Measurements from ENCODE around the gene SLC26A11. TPM values are rescaled to one million over a fixed set of nuclear protein-coding genes. Genes with fewer than 3 reads are reported as not detected.

The SLC26A11 gene
- total and polyA plus RNA-seq, 2 of the 13 experiments (the other 11 are each of a cell fraction or from before 2014, with no cell fraction given): 8.7 to 13.2 TPM

DNA sequence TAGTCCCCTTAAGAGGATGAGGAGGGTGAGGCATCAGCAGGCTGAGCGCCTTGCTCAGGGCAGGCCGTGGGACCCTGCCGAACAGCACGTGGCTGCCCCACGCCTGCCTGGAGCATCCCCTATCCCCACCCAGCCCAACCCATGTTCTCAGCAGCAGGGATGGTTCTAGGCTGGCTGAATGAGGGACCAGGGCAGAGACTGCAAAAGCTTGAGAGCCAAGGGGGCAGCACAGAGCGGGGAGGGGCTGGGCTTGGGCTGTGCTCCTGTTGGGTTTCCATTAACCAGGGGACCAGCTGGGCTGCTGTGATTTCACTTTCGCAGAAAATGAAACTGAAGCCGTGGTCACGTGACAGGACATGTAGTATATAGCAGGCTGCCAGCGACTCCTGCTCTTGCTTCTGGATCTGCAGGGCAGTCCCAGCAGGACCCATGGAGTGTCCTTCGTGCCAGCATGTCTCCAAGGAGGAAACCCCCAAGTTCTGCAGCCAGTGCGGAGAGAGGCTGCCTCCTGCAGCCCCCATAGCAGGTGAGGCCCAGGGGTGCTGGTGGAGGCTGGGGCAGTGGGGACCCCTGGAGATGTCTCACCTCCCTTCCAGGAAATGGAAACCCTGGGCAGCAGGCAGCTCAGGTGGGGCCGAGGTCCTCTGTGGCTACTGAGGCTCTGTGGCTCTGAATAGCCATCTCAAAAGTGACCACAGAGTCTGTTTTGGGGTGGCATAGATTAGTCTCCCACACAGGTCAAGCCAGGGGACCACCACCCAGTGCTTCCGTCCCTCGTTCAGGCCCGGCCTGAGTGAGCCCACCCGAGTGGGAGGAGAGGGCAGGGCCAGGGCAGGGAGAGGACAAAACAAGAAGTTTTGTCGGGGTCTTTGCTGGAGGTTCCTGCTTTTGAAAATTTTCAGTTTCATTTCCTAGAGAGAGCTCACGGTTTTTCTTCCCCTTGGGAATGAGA lies 43.3 kb downstream of the SLC26A11 start (continued):
- TF ChIP-seq, protein P1, sequence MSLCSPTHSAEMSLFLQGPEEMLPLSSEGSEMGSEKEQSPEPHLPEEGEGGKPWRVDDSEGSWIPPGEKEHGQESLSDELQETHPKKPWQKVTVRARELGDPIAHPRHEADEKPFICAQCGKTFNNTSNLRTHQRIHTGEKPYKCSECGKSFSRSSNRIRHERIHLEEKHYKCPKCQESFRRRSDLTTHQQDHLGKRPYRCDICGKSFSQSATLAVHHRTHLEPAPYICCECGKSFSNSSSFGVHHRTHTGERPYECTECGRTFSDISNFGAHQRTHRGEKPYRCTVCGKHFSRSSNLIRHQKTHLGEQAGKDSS (CRISPR knock-in tag; IDR thresholded peaks at IDR 0.05; ENCODE audit: borderline replicate concordance, low read depth): no peak
- TF ChIP-seq HDAC6 (IDR thresholded peaks at IDR 0.05; ENCODE audit: low read depth, low read length): no peak
- no peak for TF ChIP-seq ZFP37 (CRISPR knock-in tag; IDR thresholded peaks at IDR 0.05; ENCODE audit: borderline replicate concordance)
- TF ChIP-seq ZBTB7A (CRISPR knock-in tag; IDR thresholded peaks at IDR 0.05): no peak
- TF ChIP-seq ZNF326 (CRISPR knock-in tag; IDR thresholded peaks at IDR 0.05; ENCODE audit: borderline replicate concordance): peak; percentile 90; the same call in 1 of the 2 replicates
- TF ChIP-seq, protein P2, sequence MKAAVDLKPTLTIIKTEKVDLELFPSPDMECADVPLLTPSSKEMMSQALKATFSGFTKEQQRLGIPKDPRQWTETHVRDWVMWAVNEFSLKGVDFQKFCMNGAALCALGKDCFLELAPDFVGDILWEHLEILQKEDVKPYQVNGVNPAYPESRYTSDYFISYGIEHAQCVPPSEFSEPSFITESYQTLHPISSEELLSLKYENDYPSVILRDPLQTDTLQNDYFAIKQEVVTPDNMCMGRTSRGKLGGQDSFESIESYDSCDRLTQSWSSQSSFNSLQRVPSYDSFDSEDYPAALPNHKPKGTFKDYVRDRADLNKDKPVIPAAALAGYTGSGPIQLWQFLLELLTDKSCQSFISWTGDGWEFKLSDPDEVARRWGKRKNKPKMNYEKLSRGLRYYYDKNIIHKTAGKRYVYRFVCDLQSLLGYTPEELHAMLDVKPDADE (CRISPR knock-in tag; IDR thresholded peaks at IDR 0.05): no peak
- no peak for TF ChIP-seq NR2F6 (IDR thresholded peaks at IDR 0.05)
- TF ChIP-seq NR2F6 (CRISPR knock-in tag; IDR thresholded peaks at IDR 0.05): peak; percentile 46; the same call in 1 of the 2 replicates
- TF ChIP-seq TBL1XR1 (IDR thresholded peaks at IDR 0.05; ENCODE audit: borderline replicate concordance, low read length, partially characterized antibody): peak; percentile 85
- no peak for TF ChIP-seq ZNF558 (CRISPR knock-in tag; IDR thresholded peaks at IDR 0.05; ENCODE audit: borderline replicate concordance)
- TF ChIP-seq, protein P3, sequence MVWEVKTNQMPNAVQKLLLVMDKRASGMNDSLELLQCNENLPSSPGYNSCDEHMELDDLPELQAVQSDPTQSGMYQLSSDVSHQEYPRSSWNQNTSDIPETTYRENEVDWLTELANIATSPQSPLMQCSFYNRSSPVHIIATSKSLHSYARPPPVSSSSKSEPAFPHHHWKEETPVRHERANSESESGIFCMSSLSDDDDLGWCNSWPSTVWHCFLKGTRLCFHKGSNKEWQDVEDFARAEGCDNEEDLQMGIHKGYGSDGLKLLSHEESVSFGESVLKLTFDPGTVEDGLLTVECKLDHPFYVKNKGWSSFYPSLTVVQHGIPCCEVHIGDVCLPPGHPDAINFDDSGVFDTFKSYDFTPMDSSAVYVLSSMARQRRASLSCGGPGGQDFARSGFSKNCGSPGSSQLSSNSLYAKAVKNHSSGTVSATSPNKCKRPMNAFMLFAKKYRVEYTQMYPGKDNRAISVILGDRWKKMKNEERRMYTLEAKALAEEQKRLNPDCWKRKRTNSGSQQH (CRISPR knock-in tag; IDR thresholded peaks at IDR 0.05; ENCODE audit: low read depth): no peak
- no peak for TF ChIP-seq ZNF672 (CRISPR knock-in tag; IDR thresholded peaks at IDR 0.05)
- no peak for TF ChIP-seq KDM3A (CRISPR knock-in tag; IDR thresholded peaks at IDR 0.05; ENCODE audit: low read depth)
- no peak; the same call in none of the 2 replicates for TF ChIP-seq DNMT1 (CRISPR knock-in tag; IDR thresholded peaks at IDR 0.05)
- TF ChIP-seq JDP2 (CRISPR knock-in tag; IDR thresholded peaks at IDR 0.05; ENCODE audit: borderline replicate concordance): no peak
- peak; percentile 54; the same call in 1 of the 2 replicates for TF ChIP-seq ZNF777 (CRISPR knock-in tag; IDR thresholded peaks at IDR 0.05)
- TF ChIP-seq MYC (CRISPR knock-in tag; IDR thresholded peaks at IDR 0.05; ENCODE audit: borderline replicate concordance): peak; percentile 50
- no peak for TF ChIP-seq TRIM24 (CRISPR knock-in tag; IDR thresholded peaks at IDR 0.05)
- peak; percentile 33; the same call in 1 of the 2 replicates for TF ChIP-seq ZNF205 (CRISPR knock-in tag; IDR thresholded peaks at IDR 0.05)
- TF ChIP-seq ZNF567 (CRISPR knock-in tag; IDR thresholded peaks at IDR 0.05; ENCODE audit: borderline replicate concordance): no peak
- TF ChIP-seq ARID2 (CRISPR knock-in tag; IDR thresholded peaks at IDR 0.05; ENCODE audit: borderline replicate concordance): peak; percentile 91
- TF ChIP-seq GTF2F1 (IDR thresholded peaks at IDR 0.05; ENCODE audit: low read length): peak; percentile 98
- TF ChIP-seq, protein P4, sequence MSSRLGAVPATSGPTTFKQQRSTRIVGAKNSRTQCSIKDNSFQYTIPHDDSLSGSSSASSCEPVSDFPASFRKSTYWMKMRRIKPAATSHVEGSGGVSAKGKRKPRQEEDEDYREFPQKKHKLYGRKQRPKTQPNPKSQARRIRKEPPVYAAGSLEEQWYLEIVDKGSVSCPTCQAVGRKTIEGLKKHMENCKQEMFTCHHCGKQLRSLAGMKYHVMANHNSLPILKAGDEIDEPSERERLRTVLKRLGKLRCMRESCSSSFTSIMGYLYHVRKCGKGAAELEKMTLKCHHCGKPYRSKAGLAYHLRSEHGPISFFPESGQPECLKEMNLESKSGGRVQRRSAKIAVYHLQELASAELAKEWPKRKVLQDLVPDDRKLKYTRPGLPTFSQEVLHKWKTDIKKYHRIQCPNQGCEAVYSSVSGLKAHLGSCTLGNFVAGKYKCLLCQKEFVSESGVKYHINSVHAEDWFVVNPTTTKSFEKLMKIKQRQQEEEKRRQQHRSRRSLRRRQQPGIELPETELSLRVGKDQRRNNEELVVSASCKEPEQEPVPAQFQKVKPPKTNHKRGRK (CRISPR knock-in tag; IDR thresholded peaks at IDR 0.05): no peak

Data from HepG2 (cell line).